Ishikawa (cell line): Measurements from ENCODE around the gene CEP85.

Experiments used
- CEBPB ChIP-seq: IDR thresholded peaks from 2 replicates; pipeline ENCODE4 v1.6.1; 2012
- CREB1 ChIP-seq: IDR thresholded peaks from 2 replicates; pipeline ENCODE4 v1.6.1; 2012; ENCODE audit warnings: low read depth
- EGR1 ChIP-seq: IDR thresholded peaks from 2 replicates; pipeline ENCODE4 v1.6.1; 2012
- EP300 ChIP-seq: IDR thresholded peaks from 2 replicates; pipeline ENCODE4 v1.6.1; 2012; ENCODE audit warnings: borderline replicate concordance
- FOXM1 ChIP-seq: IDR thresholded peaks from 2 replicates; pipeline ENCODE4 v1.6.1; 2012; ENCODE audit warnings: low read depth, borderline replicate concordance
- MAX ChIP-seq: IDR thresholded peaks from 2 replicates; pipeline ENCODE4 v1.6.1; 2012
- NFIC ChIP-seq: IDR thresholded peaks from 2 replicates; pipeline ENCODE4 v1.6.1; 2012
- RAD21 ChIP-seq: IDR thresholded peaks from 2 replicates; pipeline ENCODE4 v1.6.1; 2012; ENCODE audit warnings: low read depth
- REST ChIP-seq: IDR thresholded peaks from 2 replicates; pipeline ENCODE4 v1.6.1; 2012; ENCODE audit warnings: low read depth, mild to moderate bottlenecking
- TAF1 ChIP-seq: IDR thresholded peaks from 2 replicates; pipeline ENCODE4 v1.6.1; 2012; ENCODE audit warnings: low read depth, mild to moderate bottlenecking
- TCF12 ChIP-seq: IDR thresholded peaks from 2 replicates; pipeline ENCODE4 v1.6.1; 2012; ENCODE audit warnings: low read depth
- TEAD4 ChIP-seq: IDR thresholded peaks from 2 replicates; pipeline ENCODE4 v1.6.1; 2012
- USF1 ChIP-seq: IDR thresholded peaks from 2 replicates; pipeline ENCODE4 v1.6.1; 2012
- YY1 ChIP-seq: IDR thresholded peaks from 2 replicates; pipeline ENCODE4 v1.6.1; 2012; ENCODE audit warnings: low read depth
- ZBTB7A ChIP-seq: IDR thresholded peaks from 2 replicates; pipeline ENCODE4 v1.6.1; 2012; ENCODE audit warnings: low read depth

Gene CEP85

GRCh38 chr1:26321315-26322041 is 87.5 kb downstream of the CEP85 start:
- TF ChIP-seq CREB1: no peak
- TF ChIP-seq RAD21: peak; percentile 98

GRCh38 chr1:26322042-26322331 is 88.0 kb downstream of the CEP85 start:
- no peak for TF ChIP-seq TAF1
- no peak for TF ChIP-seq CREB1
- no peak for TF ChIP-seq USF1
- TF ChIP-seq REST: no peak
- no peak for TF ChIP-seq CEBPB
- no peak for TF ChIP-seq MAX

- TF ChIP-seq CEBPB (no peak), RAD21 (no peak), CREB1 (no peak), TAF1 (no peak), MAX (no peak), FOXM1 (no peak), REST (no peak), NFIC (no peak), USF1 (no peak)
These were observed 89.4 kb downstream of the CEP85 start for GRCh38 chr1:26323382-26323781.

GRCh38 chr1:26324550-26324949 is 90.5 kb downstream of the CEP85 start:
- no peak for TF ChIP-seq EGR1
- TF ChIP-seq REST: no peak
- no peak for TF ChIP-seq ZBTB7A
- no peak for TF ChIP-seq CREB1
- TF ChIP-seq USF1: no peak
- no peak for TF ChIP-seq NFIC
- TF ChIP-seq FOXM1: no peak
- TF ChIP-seq TAF1: no peak
- no peak for TF ChIP-seq TCF12
- TF ChIP-seq CEBPB: no peak
- TF ChIP-seq RAD21: no peak

- TF ChIP-seq RAD21 (no peak), MAX (no peak), FOXM1 (no peak), EP300 (no peak), USF1 (no peak), ZBTB7A (no peak), YY1 (no peak), REST (no peak), CREB1 (no peak), EGR1 (no peak), CEBPB (no peak), TCF12 (no peak), TEAD4 (no peak), NFIC (no peak)
These were observed 94.0 kb downstream of the CEP85 start for GRCh38 chr1:26327956-26328362.
